SIG-M5 (cell line): ENCODE data around the gene CHKA.

Source experiments
- DNase-seq: peaks from one replicate; lab custom pipeline; 2025; lab: John Stamatoyannopoulos, UW

The CHKA gene

DNA sequence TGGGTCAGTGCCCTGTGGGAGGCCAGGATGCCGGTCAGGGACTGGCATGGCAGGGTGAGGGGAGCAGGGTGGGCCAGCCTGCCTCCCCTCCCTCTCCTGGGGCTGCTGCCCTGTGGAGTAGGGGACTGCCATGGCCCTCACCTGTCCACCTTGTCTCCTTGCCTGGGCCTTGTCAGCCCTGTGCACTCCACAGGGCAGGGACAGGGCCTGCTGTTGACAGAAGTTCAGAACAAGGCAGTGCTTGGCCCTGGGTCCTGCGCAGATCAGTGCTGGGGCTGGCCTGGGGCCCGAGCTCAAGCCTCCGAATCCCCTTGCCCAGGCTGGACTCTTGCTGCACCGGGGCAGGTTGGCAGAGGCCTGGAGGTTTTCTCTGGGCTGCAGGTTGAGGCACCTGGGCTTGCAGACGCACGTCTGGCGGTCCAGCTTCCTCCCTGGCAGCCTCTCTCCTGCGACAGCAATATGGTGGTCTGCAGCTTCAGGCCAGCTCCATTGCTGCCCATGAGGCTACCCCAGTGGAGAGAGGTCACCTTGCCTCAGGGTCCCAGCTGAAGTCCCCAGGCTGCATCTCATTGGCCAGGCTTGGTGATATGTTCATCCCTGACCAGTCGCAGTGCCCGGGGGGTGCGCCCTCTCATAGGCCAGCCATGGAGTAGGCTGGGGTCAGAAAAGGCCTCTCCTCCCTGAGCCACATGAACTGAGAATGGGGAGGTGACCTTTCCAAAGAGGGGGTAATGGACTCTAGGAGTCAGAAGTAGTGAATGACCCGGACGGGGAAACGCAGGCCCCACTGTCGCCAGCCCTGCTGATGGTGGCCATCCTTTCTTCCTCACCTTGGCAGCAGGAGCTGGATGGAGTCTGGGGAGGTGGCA is 21.5 kb upstream of the CHKA start:
- DNase-seq: no peak

DNA sequence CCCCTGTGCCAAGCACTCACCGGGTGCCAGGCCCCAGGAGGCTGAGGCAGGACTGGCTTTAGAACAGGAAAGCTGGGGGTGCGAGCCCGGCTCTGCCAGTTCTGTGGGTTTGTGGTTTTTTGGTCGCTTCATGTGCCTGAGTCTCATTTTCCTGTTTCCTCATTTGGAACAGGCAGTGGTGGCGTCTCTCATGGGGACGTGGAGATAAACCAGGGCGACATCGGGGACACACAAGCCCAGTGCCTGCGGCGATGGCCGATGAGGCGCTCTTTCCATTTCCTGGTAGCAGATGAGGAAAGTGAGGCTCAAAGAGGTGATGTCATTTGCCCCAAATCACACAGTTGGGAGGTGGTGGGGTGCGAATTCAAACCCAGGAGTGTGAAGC is 20.8 kb upstream of the CHKA start:
- DNase-seq: peak; percentile 45

DNA sequence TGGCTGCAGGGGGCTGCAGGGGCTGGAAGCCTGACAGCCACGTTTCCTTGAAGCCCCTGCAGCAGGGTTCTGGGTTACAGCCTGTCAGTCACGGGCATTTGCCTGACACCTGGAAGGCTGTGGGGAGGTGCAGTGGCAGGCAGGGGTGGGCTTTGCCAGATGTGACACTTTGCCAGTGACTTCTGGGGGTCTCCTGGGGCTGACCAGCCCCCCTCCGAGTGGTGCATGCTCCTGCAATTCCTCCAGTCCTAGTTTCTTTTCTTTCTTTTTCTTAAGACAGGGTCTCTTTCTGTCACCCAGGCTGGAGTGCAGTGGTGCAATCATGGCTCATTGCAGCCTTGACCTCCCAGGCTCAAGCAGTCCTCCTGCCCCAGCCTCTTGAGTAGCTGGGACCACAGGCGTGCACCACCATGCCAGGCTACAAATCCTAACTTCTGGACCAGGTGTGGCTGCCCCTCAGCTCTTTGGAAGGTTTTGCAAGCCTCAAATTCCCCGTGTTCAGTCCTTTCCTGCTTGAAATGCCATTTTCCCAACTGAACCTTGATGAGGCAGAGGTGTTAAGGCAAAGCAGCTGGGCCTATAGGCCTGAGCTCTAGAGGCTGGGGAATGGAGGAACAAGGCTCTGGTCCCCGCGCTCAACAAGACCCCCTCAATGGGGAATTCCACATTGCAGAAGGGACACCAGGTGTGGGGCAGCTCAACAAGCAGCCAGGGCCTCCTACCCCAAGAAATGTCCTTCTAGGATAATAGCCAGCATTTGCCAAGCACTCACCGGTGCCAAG is 20.2 kb upstream of the CHKA start:
- no peak for DNase-seq

DNA sequence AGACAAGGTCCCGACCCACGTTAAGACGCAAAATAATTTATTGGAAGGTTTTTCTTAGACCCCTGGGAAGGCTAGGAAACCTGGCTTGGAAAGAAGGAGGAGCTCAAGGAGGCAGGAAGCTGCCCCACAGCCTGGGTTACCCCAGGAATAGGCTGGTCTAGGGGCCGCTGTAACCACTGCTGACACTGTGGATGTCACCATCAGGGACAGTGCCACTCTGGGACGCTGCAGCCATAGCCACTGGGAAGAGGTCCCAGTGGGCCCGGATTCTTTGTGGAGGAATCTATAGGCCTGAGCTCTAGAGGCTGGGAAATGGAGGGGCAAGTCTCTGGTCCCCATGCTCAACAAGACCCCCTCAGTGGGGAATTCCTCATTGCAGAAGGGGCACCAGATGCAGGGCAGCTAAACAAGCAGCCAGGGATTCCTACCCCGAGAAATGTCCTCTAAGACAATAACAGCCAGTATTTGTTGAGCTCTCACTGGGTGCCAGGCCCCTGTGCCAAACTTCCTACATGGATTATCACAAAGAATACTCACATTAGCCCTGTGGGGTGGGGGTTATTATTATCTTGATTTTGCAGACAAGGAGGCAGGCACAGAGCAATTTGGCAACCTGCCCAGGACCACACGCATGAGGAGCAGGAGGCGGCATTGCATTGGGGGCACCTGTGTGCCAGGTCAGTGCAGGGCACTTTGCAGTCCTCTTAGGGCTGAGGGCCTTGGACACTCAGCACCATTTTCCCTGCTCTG is 19.5 kb upstream of the CHKA start:
- DNase-seq: no peak

DNA sequence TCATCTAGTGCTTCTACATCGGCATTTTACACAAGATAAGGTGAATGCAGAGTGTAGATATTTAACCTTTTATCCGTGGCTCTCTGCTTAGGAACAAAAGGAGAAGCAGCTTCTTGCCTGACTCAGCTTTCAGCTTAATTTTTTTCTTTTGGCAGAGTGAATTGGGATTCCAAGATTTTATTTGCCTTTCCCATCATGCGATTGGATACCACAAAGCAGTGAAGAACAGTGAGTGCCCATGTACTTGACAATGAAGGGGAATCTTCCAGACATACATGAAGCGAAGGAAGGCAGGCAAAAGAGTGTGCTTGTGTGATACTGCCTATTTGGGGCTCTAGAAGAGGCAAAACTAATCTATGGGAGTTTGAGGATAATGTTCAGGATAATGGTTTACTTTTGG is 17.0 kb upstream of the CHKA start:
- DNase-seq: no peak

DNA sequence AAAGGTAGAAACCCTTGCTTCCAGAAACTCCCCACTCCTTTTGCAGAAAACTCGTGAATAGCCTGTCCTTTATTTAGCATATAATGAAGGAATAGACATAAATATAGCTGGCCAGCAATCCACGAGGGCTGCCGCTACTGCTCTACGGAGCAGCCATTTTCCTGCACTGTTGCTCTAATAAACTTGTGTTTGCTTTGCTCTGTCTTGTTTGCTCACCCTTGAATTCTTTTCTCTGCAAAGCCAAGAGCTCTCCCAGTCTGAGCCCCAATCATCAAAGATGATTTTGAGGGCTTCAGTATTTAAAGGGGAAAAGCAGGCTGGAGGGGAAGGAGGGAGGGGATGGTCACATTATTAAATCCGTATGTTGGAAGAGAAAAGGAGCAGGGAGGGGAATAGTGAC is 16.6 kb upstream of the CHKA start:
- no peak for DNase-seq

DNA sequence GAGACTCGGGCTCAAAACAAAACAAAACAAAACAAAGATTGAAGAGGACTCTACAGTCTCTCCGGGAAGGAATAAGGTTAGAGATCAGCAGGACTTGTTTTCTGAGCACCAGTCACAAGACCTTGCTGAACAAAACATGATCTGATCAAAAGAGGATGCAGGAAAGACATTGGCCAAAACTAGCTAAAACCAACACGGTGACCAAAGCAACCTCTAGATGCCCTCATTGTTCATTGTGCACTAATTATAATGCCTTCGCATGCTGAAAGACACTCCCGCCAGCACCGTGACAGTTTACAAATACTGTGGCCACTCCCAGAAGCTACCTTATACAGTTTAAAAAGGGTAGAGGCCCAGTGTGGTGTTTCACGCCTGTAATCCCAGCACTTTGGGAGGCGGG is 15.7 kb upstream of the CHKA start:
- DNase-seq: no peak

DNA sequence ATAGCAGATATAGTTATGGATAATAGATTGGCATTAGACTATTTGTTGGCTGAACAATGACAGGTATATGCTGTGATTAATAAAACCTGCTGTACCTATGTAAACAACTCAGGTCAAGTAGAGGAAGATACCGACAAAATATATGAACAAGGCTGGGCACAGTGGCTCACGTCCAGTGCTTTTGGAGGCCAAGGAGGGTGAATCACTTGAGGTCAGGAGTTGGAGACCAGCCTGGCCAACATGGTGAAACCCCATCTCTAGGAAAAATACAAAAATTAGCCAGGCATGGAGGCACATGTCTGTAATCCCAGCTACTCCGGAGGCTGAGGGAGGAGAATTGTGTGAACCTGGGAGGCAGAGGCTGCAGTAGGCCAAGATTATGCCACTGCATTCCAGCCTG is 14.0 kb upstream of the CHKA start:
- no peak for DNase-seq

DNA sequence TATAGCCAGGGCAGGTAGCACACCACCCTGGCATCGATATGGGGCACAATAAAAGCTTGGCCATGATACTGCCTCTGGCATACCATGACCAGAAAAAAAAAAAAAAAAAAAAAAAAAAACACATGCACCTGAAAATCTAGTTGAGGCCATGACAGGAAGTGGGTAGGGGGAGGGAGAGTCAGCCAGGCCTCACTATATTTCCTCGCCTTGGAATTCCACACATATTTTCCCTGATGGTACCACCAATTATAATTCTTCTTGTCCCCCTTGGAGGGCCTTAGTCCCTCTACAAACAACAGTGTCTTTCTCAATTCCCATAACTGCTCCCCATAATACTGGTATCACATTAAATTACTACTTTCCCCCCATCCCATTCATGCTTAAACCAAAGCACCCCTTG is 12.6 kb upstream of the CHKA start:
- DNase-seq: no peak

DNA sequence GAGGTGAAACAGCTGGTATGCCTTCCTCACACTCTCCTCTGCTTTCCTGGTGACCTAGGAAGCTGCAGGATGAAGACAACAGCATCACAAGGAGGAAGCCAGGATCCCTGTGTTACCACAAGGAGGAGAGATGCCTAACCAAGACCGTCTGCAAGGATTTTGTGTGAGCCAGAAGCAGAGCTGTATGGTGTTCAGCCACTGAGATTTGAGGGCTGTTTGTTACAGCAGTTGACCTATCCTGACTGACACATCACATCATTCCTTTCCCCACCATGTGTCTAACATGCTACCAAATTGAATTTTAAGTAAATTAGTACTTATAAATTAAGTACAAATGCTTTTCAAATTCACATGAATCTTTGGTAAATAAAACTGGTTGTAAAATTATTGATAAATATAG is 8.9 kb upstream of the CHKA start:
- no peak for DNase-seq

DNA sequence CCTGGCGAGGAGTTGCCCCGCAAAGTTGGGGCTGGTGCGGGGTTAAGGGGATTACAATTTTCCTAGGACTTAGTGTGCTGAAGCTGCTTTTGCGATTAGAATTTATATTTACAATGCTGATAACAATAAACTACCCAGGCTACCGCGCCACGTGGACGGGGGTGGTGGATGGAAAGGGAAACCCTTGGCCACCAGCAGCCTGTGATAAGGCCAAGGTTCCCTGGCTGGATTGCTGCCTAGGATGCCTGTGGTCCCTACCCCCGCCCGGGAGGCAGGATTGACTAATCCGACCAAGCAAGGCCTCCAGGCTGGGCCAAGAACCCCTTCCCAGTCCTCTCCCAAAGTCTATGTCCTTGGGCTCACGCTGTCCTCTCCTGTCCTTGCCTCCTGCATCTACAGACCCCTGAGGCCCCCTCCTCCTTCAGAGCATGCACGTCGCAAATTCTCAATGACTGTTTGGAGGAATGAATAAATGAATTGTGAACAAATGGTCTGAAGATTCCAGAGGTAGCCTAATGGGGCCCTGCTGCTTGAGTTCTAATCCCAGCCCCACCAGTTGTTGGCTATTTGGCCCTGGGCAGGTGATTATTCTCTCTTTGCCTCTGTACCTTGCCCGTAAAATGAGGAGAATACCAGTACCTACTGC is 7.6 kb upstream of the CHKA start:
- DNase-seq: no peak

DNA sequence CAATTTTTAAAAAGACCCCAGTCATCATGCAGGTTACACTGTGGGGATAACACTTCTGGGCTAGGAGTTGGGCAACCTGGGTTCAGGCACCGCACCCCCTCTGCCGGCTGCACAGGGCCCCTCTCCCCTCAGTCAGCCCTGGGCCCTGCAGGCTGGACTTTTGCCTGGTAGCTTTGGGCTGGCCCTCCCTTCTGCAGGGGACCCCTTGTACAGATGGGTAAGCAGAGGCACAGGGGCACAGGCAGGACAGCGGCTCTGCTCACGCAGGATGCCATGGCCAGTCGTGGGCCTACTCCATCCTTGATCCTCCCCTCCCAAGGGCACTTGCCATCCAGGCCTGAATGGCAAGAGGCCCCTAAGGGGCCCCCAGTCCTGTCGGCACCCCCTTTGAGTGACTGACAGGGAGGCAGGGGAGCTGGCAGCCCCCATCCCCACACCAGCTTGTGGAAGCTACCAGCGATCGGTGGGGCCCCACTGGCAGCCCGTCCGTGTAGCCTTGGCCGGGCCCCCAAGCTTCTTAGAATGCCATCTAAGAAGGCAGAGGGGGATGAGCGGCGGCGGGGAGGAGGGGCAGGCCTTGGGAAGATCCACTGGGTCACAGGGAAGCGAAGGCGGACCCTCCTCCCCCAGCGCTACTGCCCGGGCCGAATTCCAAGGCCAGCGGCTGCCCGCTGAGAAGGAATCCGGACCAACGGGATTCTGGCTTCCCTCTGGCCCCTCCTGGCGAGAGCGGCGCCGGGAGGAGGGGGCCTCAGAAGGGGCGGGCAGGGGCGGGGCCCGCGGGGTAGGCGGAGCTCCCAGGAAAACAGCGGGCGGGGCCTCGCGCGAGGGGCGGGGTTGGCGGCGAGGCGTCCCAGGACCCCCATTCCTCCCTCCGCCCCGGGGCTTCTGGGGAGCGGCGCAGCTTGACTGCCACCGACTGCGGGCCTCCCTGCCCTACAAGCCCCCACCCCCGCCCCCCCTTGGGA is 6.8 kb upstream of the CHKA start:
- DNase-seq: no peak

DNA sequence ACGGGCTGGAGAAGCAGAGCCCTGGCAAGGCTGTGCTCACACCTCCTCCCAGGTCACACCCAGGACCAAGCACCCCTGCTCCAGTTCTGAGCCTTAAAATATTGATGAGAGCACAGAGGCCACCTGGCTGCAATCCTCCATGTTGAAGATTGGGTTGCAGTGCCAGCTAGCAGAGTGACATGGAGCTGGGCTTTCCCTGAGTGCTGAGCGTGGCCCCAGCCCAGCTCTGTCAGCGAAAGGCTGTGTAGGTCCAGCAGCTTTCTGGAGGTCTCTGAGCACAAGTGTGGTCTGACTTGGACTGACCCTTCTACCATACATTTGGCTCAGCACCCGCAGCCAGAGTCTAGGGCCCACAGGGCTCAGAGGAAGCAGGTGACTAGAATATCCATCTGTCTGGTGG is 4.0 kb upstream of the CHKA start:
- DNase-seq: no peak

DNA sequence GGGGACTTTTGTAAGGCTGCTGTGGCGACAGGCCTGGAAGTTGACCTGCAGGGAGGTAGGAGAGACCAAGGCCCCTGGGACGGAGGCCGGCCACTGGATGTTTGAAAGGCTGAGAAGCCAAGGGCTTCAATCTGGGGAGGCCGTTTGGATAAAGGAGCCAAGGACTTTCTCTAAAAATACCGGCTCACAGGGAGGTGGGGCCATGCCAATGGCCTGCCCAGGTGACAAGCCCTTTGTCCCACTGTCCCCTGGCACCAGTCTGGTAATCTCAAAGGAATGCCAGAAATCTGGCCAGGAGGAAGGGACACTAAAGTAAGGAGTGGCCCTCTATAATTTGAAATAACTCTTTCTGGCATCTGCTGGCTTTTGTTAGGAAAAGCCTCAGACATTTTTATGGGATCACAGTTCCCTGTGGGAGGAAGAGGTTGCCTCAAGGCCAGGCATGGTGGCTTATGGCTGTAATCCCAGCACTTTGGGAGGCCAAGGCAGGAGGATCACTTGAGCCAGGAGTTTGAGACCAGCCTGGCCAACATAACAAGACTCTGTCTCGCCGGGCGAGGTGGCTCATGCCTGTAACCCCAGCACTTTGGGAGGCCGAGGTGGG is 1.9 kb upstream of the CHKA start:
- no peak for DNase-seq

DNA sequence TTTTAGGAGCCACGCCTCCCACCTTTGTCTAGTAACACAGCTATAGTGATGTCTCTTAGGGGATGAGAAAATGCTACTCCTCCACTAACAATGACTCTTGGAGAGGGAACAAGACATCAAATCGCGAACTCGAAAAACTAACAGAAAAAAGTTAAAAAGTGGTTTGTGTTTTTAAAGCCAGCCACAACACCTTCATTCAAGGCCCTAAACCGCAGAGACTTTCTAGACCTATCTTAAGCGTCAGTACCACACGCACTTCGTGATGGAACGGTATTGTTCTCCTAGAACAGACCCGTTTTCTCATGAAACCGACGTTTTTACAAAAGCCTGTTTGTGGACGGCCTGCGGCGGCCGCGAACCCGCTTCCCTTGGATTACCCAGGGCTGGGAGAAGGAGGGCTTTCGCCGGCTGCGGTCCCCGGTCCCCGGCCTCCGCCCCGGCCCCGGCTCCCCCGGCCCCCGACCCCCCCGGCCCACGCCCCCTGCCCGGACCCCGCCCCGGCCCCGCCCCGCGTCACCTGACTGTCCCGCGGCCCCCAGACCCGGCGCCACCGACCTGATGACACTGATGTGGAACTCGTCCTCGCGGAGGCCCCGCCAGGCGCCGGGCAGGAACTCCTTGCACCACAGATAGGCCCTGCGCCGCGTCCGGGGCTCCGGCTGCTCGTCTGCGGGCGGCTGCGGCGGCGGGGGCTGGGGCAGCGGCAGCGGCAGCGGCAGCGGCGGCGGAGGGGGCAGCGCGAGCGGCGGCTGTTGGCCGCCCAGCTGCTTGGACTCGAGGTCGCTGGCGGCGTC is 718 bp downstream of the CHKA start:
- no peak for DNase-seq

DNA sequence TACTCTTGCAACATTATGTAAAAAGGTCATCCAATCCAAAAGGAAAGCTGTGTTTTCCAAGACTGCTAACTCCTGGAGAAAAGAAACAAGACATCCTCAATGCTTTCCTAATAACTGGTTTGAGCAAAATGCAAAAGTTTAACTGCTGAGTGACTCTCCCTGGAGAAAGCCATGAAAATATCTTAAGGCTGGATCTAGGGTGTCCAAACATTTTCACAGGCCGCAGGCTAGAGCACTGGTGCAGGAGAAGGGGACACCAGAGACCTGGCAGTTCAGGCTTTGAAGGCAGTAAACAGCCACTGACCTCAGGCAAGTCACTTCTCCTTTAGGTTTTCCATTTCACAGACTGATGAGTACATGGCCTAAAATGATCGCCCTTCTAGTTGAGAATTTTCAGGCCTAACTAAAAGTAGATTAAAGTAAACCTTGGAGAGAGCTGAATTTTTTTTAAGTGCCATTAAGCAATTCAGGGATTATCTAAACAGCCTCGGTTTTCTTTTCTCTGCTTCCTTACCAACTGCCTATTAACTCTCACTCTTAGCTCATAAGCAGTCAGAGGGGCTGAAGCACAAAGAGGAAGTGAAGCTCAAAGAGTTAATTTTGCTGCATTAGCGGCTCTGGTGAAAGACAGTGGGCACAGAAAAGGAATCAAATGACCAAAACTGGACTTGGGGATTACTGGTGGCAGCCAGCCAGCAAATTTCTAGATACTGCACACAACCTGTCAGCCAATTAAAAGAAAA is 2.3 kb downstream of the CHKA start:
- DNase-seq: peak; percentile 73

DNA sequence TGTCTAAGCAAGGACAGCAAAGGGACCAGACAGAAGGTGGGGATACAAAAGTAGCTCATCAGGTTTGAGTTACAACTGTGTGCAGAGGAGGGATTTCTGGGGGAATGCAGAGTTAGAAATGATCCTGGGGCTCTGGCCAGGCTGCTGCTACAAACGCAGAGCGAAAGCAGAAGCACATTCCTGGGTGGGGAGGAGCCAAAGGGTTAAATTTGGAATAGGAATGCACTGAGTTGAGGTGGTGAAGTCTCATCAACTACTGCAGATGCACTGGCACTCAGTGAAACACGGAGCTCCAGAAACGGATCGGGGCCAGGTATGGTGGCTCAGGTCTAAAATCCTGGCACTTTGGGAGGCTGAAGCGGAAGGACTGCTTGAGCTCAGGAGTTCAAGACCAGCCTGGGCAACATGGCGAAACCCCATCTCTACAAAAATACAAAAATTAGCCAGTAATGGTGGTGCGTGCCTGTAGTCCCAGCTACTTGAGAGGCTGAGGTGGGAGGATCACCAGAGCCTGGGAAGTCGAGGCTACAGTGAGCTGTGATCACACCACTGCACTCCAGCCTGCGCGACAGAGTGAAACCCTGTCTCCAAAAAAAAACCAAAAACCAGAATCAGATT is 3.2 kb downstream of the CHKA start:
- no peak for DNase-seq

DNA sequence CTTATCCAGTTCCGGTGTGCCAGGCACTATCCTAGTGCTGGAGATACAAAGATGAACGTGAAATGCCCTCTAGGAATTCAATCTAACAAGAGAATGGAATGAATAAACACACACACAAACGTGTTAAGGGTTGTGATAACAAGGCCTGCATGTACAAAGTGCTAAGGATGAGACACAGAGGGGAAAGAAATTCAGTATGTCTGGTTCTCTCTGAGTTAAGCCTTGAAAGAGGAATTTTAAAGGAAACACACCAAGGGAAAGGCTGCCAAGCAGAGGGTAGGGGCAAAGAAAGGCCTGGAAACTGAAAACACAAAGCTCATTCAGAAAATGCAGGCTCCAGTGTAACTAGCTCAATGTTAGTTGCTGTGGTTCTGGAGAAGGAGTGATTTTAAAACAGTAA is 4.2 kb downstream of the CHKA start:
- DNase-seq: no peak

DNA sequence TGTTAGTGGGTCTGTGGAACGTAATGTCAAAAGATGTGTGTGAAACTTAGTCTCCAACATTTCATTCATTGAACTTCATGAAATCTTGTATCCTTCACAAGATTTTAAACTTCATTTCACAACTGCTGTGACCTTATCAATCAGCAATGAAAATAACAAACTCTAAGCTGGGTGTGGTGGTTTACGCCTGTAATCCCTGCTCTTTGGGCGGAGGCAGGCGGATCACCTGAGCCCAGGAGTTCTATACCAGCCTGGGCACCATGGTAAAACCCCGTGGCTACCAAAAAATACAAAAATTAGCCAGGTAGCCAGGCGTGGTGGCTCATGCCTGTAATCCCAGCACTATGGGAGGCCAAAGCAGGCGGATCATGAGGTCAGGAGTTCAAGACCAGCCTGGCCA is 5.1 kb downstream of the CHKA start:
- no peak for DNase-seq
